ENCODE results near the gene HK3. TPM values are rescaled to one million over a fixed set of nuclear protein-coding genes. Genes with fewer than 3 reads are reported as not detected.

The HK3 gene
- total RNA-seq, 1 donor from 2014 or later: 4.2 TPM

GRCh38 chr5:176854164-176854563 lies 45.0 kb downstream of the HK3 start:
- H3K27me3 ChIP-seq (ENCODE audit: control insufficient read depth in 3 of 3, insufficient read depth in 3 of 3, low read length in 3 of 3): peaks cover 30 to 68% (median 56%) of the 10 kb centered on the region in 3 donors
- no peak overlapping the region for H3K4me3 ChIP-seq (ENCODE audit: low read length in 3 of 3)
- H3K4me1 ChIP-seq (ENCODE audit: control insufficient read depth in 3 of 3, insufficient read depth in 3 of 3, low read length in 3 of 3): no peaks in the 10 kb centered on the region
- no peak overlapping the region for H3K27ac ChIP-seq (ENCODE audit: low read depth, low read length)
- H3K9ac ChIP-seq (ENCODE audit: low read depth in 1 of 3, low read length in 3 of 3): no peak overlapping the region
- no peaks in the 10 kb centered on the region for H3K36me3 ChIP-seq (ENCODE audit: control insufficient read depth in 3 of 3, insufficient read depth in 3 of 3, low read length in 3 of 3)
- H3K9me3 ChIP-seq (ENCODE audit: control insufficient read depth in 3 of 3, low read length in 3 of 3): no peaks in the 10 kb centered on the region

DNA sequence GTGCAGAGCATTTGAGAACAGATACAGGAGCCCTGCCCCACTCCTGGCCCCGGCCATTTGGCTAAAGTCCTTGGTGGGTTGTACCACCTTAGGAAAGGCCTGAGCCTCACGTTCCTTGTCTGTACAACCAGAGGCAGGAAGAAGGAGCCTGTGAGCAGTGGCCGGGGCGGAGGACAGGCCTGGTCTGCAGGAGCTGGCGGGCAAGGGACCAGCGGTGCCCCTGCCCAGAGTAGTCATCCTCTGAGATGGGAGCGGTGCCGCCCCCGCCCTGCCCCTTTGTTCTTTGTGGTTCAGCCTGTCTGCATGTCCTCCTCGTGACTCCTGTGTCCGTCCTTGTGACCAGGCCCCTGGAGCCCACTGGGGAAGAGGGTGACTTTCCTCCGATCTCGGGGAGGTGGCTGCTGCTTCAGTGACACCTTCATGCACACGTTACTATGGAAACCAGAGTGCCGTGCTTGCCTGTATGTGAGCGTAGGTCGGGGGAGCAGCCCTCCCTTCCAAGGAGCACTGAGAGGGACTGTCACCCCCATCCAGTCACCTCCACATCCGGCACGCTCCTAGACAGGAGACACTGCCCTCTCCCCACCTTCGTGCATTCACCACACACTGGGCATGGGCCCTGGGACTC lies 45.9 kb downstream of the HK3 start:
- Histone ChIP-seq H3K9me3 (ENCODE audit: control insufficient read depth in 3 of 3, low read length in 3 of 3) (no peaks in the 10 kb centered on the region), H3K4me1 (ENCODE audit: control insufficient read depth in 3 of 3, insufficient read depth in 3 of 3, low read length in 3 of 3) (no peaks in the 10 kb centered on the region), H3K4me3 (ENCODE audit: low read length in 3 of 3) (no peak overlapping the region), H3K27me3 (ENCODE audit: control insufficient read depth in 3 of 3, insufficient read depth in 3 of 3, low read length in 3 of 3) (peaks cover 36 to 74% (median 64%) of the 10 kb centered on the region in 3 donors), H3K36me3 (ENCODE audit: control insufficient read depth in 3 of 3, insufficient read depth in 3 of 3, low read length in 3 of 3) (no peaks in the 10 kb centered on the region), H3K27ac (ENCODE audit: low read depth, low read length) (no peak overlapping the region), H3K9ac (ENCODE audit: low read depth in 1 of 3, low read length in 3 of 3) (no peak overlapping the region)

DNA sequence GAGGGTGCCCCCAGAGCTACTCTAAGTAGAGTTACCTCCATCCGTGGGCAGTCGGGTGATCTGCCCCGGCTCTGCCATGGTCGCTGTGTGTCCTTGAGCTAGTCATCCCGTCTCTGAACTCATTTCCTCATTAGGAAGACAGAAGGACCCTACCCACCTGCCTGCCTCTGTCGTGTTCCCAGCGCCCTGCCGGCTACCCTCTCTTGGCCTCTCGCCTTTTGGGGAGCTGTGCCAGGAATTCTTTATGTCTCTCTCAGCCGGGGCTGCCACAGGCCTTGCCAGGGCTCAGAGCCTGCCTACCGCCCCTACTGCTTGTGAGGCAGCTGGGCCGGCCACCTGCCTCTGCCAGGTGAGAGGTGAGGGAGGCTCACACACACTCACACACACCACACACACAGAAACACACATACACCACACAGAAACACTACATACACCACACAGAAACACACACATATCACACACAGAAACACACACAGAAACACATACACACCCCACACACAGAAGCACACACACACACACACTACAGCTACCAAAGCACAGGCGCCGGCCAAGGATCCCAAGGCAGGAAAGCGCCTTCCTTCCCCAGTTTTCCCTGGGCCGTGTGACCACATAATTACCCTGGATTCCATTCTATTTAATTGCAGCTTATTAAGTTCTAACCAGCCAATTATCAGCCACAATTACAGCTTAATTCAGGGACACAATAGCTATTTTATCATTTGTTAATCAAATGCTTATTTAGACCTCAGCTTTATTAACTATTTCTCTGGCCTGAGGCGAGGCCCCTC lies 47.1 kb downstream of the HK3 start:
- Histone ChIP-seq H3K27ac (ENCODE audit: low read depth, low read length) (no peak overlapping the region), H3K4me3 (ENCODE audit: low read length in 3 of 3) (no peak overlapping the region), H3K9me3 (ENCODE audit: control insufficient read depth in 3 of 3, low read length in 3 of 3) (no peaks in the 10 kb centered on the region), H3K36me3 (ENCODE audit: control insufficient read depth in 3 of 3, insufficient read depth in 3 of 3, low read length in 3 of 3) (no peaks in the 10 kb centered on the region), H3K27me3 (ENCODE audit: control insufficient read depth in 3 of 3, insufficient read depth in 3 of 3, low read length in 3 of 3) (peaks cover 39 to 74% (median 70%) of the 10 kb centered on the region in 3 donors), H3K4me1 (ENCODE audit: control insufficient read depth in 3 of 3, insufficient read depth in 3 of 3, low read length in 3 of 3) (no peaks in the 10 kb centered on the region), H3K9ac (ENCODE audit: low read depth in 1 of 3, low read length in 3 of 3) (no peak overlapping the region)

- Histone ChIP-seq H3K27me3 (ENCODE audit: control insufficient read depth in 3 of 3, insufficient read depth in 3 of 3, low read length in 3 of 3) (peaks cover 40 to 76% (median 70%) of the 10 kb centered on the region in 3 donors), H3K9me3 (ENCODE audit: control insufficient read depth in 3 of 3, low read length in 3 of 3) (no peaks in the 10 kb centered on the region), H3K4me3 (ENCODE audit: low read length in 3 of 3) (no peak overlapping the region), H3K36me3 (ENCODE audit: control insufficient read depth in 3 of 3, insufficient read depth in 3 of 3, low read length in 3 of 3) (no peaks in the 10 kb centered on the region), H3K9ac (ENCODE audit: low read depth in 1 of 3, low read length in 3 of 3) (no peak overlapping the region), H3K4me1 (ENCODE audit: control insufficient read depth in 3 of 3, insufficient read depth in 3 of 3, low read length in 3 of 3) (no peaks in the 10 kb centered on the region), H3K27ac (ENCODE audit: low read depth, low read length) (no peak overlapping the region)
Measured at GRCh38 chr5:176851380-176851779, 47.8 kb downstream of the HK3 start.

DNA sequence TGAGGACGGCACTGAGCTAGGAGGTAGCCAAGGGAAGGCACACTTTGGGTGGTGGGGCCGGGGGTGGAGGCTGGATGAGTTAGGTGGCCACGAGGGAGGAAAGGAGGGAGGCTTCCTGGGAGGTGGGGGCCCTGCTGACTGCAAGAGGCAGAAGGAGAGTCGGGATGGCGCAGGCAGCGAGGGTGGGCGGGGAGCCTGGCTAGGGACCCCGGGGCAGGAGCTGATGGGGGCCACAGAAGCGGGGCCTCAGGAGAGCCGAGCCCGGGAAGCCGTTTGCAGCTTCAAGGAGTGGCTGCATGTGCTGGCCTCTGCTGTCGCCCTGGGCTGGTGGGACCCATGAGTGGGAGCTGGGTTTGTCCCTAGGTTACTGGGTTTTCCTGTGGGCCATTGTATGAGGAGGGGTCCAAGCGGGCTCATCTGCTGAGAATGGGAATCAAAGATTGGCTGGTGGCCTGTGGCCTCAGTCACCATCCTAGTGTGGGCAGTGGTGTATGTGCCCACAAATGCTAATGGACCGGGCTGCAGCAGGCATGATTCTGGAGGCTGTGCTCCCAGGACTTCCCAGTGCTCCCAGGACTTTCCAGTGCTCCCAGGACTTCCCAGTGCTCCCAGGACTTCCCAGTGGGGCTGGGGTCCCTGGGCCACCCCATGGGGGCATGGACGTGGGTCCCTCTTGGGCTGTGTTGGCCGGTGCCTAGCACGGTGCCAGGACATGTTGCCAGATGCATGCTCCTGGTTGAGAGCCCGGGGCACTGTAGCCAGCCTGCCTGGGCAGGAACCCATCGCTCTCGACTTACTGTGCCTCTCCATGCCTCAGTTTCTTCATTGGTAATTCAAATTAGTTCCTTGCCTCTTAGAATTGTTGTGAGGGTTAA lies 48.5 kb downstream of the HK3 start:
- Histone ChIP-seq H3K4me1 (ENCODE audit: control insufficient read depth in 3 of 3, insufficient read depth in 3 of 3, low read length in 3 of 3) (no peaks in the 10 kb centered on the region), H3K27me3 (ENCODE audit: control insufficient read depth in 3 of 3, insufficient read depth in 3 of 3, low read length in 3 of 3) (peaks cover 46 to 76% (median 74%) of the 10 kb centered on the region in 3 donors), H3K4me3 (ENCODE audit: low read length in 3 of 3) (no peak overlapping the region), H3K9ac (ENCODE audit: low read depth in 1 of 3, low read length in 3 of 3) (no peak overlapping the region), H3K9me3 (ENCODE audit: control insufficient read depth in 3 of 3, low read length in 3 of 3) (no peaks in the 10 kb centered on the region), H3K27ac (ENCODE audit: low read depth, low read length) (no peak overlapping the region), H3K36me3 (ENCODE audit: control insufficient read depth in 3 of 3, insufficient read depth in 3 of 3, low read length in 3 of 3) (no peaks in the 10 kb centered on the region)

GRCh38 chr5:176849611-176850227 lies 49.4 kb downstream of the HK3 start:
- no peaks in the 10 kb centered on the region for H3K36me3 ChIP-seq (ENCODE audit: control insufficient read depth in 3 of 3, insufficient read depth in 3 of 3, low read length in 3 of 3)
- no peak overlapping the region for H3K27ac ChIP-seq (ENCODE audit: low read depth, low read length)
- peaks cover 55 to 78% (median 76%) of the 10 kb centered on the region in 3 donors for H3K27me3 ChIP-seq (ENCODE audit: control insufficient read depth in 3 of 3, insufficient read depth in 3 of 3, low read length in 3 of 3)
- no peak overlapping the region for H3K9ac ChIP-seq (ENCODE audit: low read depth in 1 of 3, low read length in 3 of 3)
- H3K4me1 ChIP-seq (ENCODE audit: control insufficient read depth in 3 of 3, insufficient read depth in 3 of 3, low read length in 3 of 3): no peaks in the 10 kb centered on the region
- no peak overlapping the region for H3K4me3 ChIP-seq (ENCODE audit: low read length in 3 of 3)
- H3K9me3 ChIP-seq (ENCODE audit: control insufficient read depth in 3 of 3, low read length in 3 of 3): no peaks in the 10 kb centered on the region

DNA sequence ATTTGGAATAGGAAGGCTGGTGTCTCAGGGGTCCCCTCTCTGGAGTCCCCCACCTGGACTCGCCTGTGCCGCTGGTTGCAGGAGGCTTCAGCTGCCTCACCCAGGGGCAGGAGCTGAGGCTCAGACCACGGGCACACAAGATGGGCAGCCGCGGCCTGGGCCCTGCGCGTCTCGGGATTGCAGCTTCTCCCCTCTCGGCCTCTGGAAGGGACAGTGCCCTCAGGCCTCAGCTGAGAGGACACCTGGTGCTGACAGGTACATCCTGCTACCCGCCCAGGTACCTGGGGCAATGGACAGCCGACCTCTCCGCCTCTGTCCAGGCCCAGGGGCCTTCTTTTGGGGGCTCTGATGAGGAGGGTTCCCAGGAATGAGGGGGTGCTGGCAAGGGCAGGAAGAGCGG lies 50.5 kb downstream of the HK3 start:
- Histone ChIP-seq H3K9me3 (ENCODE audit: control insufficient read depth in 3 of 3, low read length in 3 of 3) (no peaks in the 10 kb centered on the region), H3K9ac (ENCODE audit: low read depth in 1 of 3, low read length in 3 of 3) (no peak overlapping the region), H3K36me3 (ENCODE audit: control insufficient read depth in 3 of 3, insufficient read depth in 3 of 3, low read length in 3 of 3) (no peaks in the 10 kb centered on the region), H3K4me1 (ENCODE audit: control insufficient read depth in 3 of 3, insufficient read depth in 3 of 3, low read length in 3 of 3) (no peaks in the 10 kb centered on the region), H3K27me3 (ENCODE audit: control insufficient read depth in 3 of 3, insufficient read depth in 3 of 3, low read length in 3 of 3) (peaks cover 56 to 81% (median 78%) of the 10 kb centered on the region in 3 donors), H3K27ac (ENCODE audit: low read depth, low read length) (no peak overlapping the region), H3K4me3 (ENCODE audit: low read length in 3 of 3) (no peak overlapping the region)

GRCh38 chr5:176847726-176848290 lies 51.3 kb downstream of the HK3 start:
- Histone ChIP-seq H3K27ac (ENCODE audit: low read depth, low read length) (no peak overlapping the region), H3K27me3 (ENCODE audit: control insufficient read depth in 3 of 3, insufficient read depth in 3 of 3, low read length in 3 of 3) (peaks cover 51 to 81% (median 75%) of the 10 kb centered on the region in 3 donors), H3K9ac (ENCODE audit: low read depth in 1 of 3, low read length in 3 of 3) (no peak overlapping the region), H3K4me3 (ENCODE audit: low read length in 3 of 3) (no peak overlapping the region), H3K4me1 (ENCODE audit: control insufficient read depth in 3 of 3, insufficient read depth in 3 of 3, low read length in 3 of 3) (no peaks in the 10 kb centered on the region), H3K9me3 (ENCODE audit: control insufficient read depth in 3 of 3, low read length in 3 of 3) (no peaks in the 10 kb centered on the region), H3K36me3 (ENCODE audit: control insufficient read depth in 3 of 3, insufficient read depth in 3 of 3, low read length in 3 of 3) (no peaks in the 10 kb centered on the region)

- Histone ChIP-seq H3K4me3 (ENCODE audit: low read length in 3 of 3) (no peak overlapping the region), H3K36me3 (ENCODE audit: control insufficient read depth in 3 of 3, insufficient read depth in 3 of 3, low read length in 3 of 3) (no peaks in the 10 kb centered on the region), H3K4me1 (ENCODE audit: control insufficient read depth in 3 of 3, insufficient read depth in 3 of 3, low read length in 3 of 3) (no peaks in the 10 kb centered on the region), H3K9me3 (ENCODE audit: control insufficient read depth in 3 of 3, low read length in 3 of 3) (no peaks in the 10 kb centered on the region), H3K9ac (ENCODE audit: low read depth in 1 of 3, low read length in 3 of 3) (no peak overlapping the region), H3K27me3 (ENCODE audit: control insufficient read depth in 3 of 3, insufficient read depth in 3 of 3, low read length in 3 of 3) (peaks cover 45 to 78% (median 71%) of the 10 kb centered on the region in 3 donors), H3K27ac (ENCODE audit: low read depth, low read length) (no peak overlapping the region)
Measured at GRCh38 chr5:176847148-176847547, 52.0 kb downstream of the HK3 start.

Data from skeletal muscle tissue (tissue), 4 donors.